Measurements from ENCODE around the gene CTNNA2. TPM values are rescaled to one million over a fixed set of nuclear protein-coding genes. Genes with fewer than 3 reads are reported as not detected.

Gene CTNNA2
- total and polyA plus RNA-seq, 12 donors, result 0.12 to 5.0 (median 1.4) TPM; not detected in 1

GRCh38 chr2:79529636-79530035 lies 16.8 kb downstream of the CTNNA2 start:
- no peak for DNase-seq
- TF ChIP-seq POLR2A (IDR thresholded peaks at IDR 0.05), result no peak
- TF ChIP-seq CTCF (IDR thresholded peaks at IDR 0.05), result no peak
- intact Hi-C loops (cut with DNase I), result no loop called here
- WGBS, 4 donors, result 68 to 75% (median 72%) methylated on average over 3 of the region's 3 CpGs
- no peaks in the 10 kb centered on the region for H3K36me3 ChIP-seq (replicated peaks in 1 of 2)
- H3K27me3 ChIP-seq, result no peaks in the 10 kb centered on the region
- no peaks in the 10 kb centered on the region for H3K9me3 ChIP-seq (replicated peaks in 1 of 3)
- no peak overlapping the region for H3K27ac ChIP-seq
- no peak overlapping the region for H3K4me3 ChIP-seq
- H3K4me1 ChIP-seq (replicated peaks in 1 of 2), result no peaks in the 10 kb centered on the region

GRCh38 chr2:79530443-79530842 lies 17.6 kb downstream of the CTNNA2 start:
- Histone ChIP-seq H3K27me3 (no peaks in the 10 kb centered on the region), H3K9me3 (replicated peaks in 1 of 3) (no peaks in the 10 kb centered on the region), H3K36me3 (replicated peaks in 1 of 2) (no peaks in the 10 kb centered on the region), H3K4me1 (replicated peaks in 1 of 2) (no peaks in the 10 kb centered on the region), H3K27ac (no peak overlapping the region), H3K4me3 (no peak overlapping the region)
- no peak for TF ChIP-seq CTCF (IDR thresholded peaks at IDR 0.05)
- no peak for TF ChIP-seq POLR2A (IDR thresholded peaks at IDR 0.05)
- intact Hi-C loops (cut with DNase I), result no loop called here
- WGBS, 4 donors, result 10 to 26% (median 18%) methylated on average over 1 of the region's 1 CpG
- DNase-seq, result no peak

GRCh38 chr2:79547568-79547967 lies 34.7 kb downstream of the CTNNA2 start:
- DNase-seq, result no peak
- intact Hi-C loops (cut with DNase I), result no loop called here
- H3K4me3 ChIP-seq, result no peak overlapping the region
- H3K27ac ChIP-seq, result no peak overlapping the region
- 68 to 80% (median 72%) methylated on average over 2 of the region's 2 CpGs for WGBS, 4 donors
- H3K36me3 ChIP-seq (replicated peaks in 1 of 2), result no peaks in the 10 kb centered on the region
- H3K27me3 ChIP-seq, result no peaks in the 10 kb centered on the region
- no peaks in the 10 kb centered on the region for H3K4me1 ChIP-seq (replicated peaks in 1 of 2)
- TF ChIP-seq POLR2A (IDR thresholded peaks at IDR 0.05), result no peak
- no peak for TF ChIP-seq CTCF (IDR thresholded peaks at IDR 0.05)
- peaks cover 0 to 8% (median 7%) of the 10 kb centered on the region in 3 donors for H3K9me3 ChIP-seq (replicated peaks in 1 of 3)

- H3K36me3 ChIP-seq (replicated peaks in 1 of 2), result no peaks in the 10 kb centered on the region
- no peak overlapping the region for H3K4me3 ChIP-seq
- no peak for DNase-seq
- no peaks in the 10 kb centered on the region for H3K27me3 ChIP-seq
- intact Hi-C loops (cut with DNase I), result no loop called here
- H3K9me3 ChIP-seq (replicated peaks in 1 of 3), result peaks cover 0 to 7% (median 0%) of the 10 kb centered on the region in 3 donors
- no peaks in the 10 kb centered on the region for H3K4me1 ChIP-seq (replicated peaks in 1 of 2)
- TF ChIP-seq POLR2A (IDR thresholded peaks at IDR 0.05) (no peak), CTCF (IDR thresholded peaks at IDR 0.05) (no peak)
- WGBS, 4 donors, result 79 to 94% (median 86%) methylated on average over 1 of the region's 1 CpG
- H3K27ac ChIP-seq, result no peak overlapping the region
Measured at GRCh38 chr2:79552653-79553052, 39.8 kb downstream of the CTNNA2 start.
